HG03159 (cell line): ENCODE data around the gene ANAPC13.

ENCODE experiments used
- ATAC-seq: cut with Tn5 transposase; IDR thresholded peaks from one replicate; pipeline ENCODE4 v1.9.1; 2021; ENCODE audit warnings: mild to moderate bottlenecking, moderate library complexity; ENCODE audit not compliant: unreplicated experiment

The ANAPC13 gene

DNA sequence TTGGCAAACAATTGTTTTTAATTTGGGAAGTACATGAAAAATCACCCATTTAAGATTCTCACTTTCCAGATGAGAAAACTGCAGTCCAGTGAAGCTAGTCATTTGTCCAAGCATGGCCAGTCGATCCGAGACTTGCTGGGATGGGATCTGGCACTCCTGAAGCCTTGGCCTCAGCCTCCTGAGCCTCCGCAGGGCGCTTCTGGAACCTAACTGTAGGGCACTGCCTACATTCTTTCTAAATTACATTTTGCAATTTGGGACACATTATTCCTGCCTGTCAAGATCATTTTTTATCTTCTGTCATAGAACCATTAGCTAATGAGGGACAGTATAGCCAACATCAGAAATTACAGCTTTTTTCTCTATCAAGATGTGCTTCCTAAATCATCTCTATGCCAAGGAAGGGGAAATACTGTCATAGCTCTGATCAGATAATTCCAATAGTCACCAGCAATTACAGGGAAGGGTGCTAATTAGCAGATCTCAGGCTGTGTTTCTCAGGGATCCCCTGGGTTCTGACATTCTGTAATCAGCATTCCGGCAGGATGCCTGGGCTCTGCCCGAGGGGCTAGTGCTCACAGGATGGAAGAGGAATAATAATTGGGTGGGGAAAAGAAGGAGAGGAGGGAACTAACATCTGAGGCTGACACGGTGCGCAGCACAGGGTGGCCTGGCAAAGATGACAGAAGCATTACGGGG, 28.3 kb downstream of the ANAPC13 start:
- no peak for ATAC-seq

DNA sequence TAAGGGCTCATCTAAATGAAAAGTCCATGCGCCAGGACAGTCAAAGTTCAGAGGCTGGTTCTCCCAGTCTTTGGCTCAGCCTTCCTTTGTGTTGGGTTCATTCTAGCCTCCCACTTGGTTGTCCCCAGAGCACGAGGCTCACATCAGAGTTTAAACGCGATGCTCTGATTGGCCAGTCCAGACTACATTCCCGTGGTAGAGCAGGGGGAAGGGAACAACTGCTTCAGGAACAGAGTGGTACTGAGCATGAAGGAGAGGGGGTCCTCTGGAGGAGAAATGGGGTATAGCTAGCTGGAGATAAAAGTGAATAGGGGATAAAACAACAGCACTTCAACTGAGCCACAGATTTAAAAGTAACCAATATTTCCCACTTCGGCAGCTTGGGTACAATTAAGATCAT, 32.2 kb downstream of the ANAPC13 start:
- no peak for ATAC-seq

DNA sequence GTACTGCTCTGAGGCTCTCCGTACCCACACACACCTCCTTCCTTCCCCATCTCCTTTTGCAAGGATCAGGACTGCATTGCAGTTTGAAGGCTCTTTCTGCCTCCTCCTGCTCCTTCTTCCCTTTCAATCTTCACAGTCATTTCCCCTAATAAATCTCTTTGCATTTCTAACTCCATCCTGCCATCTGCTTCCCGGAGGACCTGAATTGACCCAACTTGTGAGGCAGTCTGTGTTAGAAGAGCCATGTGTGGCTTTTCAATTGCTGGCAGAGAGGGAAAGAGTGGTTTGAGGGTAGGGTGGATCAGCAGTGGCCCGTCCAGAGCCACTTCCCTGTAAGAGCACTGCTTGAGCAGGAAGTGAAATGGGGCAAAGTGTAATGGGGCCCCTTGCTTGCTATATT, 35.8 kb downstream of the ANAPC13 start:
- no peak for ATAC-seq

DNA sequence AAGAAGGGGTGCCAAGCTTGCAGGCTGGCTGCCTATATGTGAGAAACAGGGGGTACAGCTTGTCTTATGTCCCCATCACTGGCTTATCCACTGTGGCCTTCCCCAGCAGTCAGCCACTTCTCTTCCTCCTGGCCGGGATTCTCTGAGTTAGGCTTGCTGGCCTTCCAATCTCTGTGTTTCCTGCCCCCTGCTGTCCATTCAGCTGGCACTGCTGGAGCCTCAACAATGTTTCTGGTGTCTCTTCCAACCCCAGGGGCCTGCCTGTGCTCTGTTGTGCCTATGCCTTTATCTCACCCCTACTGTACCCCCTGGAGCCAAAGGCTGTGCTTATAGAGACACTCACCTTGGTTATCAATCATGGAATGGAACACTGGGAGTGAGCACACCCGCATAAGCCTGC, 36.5 kb downstream of the ANAPC13 start:
- no peak for ATAC-seq

DNA sequence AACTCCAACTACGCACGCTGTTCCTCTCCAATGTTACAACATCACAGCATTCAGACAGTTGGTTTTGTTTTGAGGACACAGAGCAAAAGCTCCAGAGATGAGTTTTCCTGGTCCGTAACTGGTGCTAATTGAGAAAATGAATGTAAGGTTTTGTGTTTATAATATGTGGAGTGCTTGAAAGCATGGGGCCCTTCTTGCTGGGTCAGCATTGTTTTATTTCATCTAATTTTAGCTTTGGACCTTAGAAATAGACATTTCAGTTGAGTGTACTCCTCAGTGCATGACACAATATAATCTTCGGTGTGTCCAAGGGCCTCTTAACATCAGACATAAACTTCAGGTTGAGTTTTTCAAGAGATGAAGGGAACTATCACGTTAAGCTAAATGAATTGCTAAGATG, 37.1 kb downstream of the ANAPC13 start:
- no peak for ATAC-seq

DNA sequence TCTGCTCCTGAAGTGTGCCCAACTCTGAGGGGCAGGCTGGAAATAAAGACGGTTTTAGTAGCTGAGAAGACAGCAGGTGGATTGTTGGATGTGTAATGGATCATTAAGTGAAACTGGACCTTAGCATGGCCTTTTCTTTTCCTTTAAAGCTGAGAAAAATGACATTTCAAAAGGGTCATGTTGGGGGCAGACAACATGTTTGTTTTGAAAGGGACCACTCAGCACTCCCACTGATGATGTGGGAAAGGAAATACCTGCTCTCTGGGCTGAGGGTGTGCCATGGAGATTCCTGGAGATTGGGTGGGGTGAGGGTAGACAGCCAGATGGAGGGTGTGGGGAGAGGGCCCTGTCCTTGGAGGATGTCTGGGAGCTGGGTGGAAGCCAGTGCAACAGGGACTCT, 38.4 kb downstream of the ANAPC13 start:
- ATAC-seq, result no peak

DNA sequence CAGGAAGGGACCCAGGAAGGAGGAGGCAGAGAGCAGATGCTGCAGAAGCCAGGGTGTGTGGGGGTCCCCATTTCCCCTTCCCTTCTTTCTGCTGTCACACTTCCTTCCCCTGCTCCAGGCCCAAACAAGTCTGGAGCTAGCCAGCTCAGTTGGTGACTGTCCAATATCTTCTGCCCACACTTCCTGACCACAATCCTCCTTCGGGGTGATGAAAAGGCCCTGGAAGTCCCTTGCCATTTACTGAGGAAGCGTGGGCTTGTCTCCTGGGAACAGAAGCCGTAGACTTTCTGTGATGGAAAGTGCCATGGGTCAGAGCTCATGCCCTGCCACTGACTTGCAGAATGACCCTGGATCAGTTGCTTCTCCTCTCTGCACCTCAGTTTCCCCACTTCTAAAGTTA, 39.0 kb downstream of the ANAPC13 start:
- ATAC-seq, result no peak

DNA sequence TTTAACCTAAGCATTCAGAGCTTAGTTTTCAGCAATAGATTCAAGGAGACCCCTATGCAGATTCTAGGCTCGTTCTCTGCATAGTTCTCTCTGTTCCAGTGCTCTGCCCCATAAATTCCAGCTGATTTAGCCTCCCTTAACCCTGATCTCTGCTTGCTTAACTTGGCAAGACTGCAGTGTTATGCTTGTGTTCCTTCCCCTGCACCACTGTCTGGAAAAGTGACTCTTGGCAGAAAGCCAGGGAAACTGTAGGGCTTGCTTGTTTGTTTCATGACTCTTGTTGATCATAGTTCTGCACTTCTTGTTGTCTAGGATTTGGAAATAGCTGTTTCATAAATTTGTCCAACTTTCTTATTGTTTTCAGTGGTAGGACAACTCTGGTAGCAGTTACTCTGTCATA, 40.1 kb downstream of the ANAPC13 start:
- ATAC-seq, result no peak

DNA sequence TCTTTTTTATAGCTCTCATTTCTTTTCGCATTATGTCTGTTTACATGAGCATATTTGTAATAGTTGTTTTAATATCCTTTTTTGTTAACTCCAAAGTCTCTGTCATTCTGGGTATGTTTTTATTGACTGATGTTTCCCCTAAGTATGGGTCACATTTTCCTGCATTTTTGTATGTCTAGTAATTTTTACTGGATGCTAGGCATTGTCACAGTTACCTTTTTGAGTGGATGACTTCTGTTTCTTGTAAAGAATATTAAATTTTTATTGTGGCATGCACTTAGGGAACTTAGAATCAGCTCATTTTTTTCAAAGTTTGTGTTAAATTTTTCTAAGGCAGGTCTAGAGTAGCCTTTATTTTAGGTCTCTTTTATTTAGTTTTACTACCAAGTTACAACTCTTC, 40.7 kb downstream of the ANAPC13 start:
- no peak for ATAC-seq

DNA sequence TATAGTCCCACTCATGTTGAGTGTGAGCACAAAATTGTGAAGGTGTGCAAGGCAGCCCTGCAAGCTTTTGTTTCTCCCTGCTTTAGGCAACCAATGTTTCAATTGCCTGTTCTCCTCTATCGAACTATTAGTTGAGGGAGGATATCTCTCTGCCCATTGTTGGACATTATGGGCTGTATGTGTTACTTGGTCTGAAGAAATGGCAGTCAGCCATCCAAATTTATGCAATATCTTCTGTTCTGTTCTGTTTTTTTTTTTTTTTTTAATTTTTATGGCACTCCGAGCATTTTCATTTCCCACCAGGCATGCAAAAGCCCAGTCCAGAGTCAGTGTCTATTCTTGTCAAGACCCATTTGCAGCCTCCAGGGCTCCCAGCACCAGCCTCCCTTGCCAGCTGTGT, 44.0 kb downstream of the ANAPC13 start:
- no peak for ATAC-seq

DNA sequence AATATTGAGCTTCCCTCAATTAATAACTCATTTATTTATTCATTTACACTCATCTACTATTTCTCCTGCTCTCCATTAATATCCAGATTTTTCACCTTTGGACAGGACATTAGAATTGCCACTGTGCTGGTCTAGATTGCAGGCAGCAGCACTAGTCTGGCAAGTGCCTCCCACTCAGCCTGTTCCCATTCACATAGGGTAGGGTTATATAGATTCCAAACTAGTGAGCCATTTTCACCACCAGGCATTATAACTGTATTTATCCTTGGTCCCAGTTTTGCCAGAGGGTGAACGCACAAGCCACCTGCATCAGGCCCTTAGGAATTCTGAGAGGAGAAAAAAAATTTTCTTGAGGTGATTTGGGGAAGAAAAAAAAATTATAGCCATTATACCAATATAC, 44.5 kb downstream of the ANAPC13 start:
- ATAC-seq, result no peak

DNA sequence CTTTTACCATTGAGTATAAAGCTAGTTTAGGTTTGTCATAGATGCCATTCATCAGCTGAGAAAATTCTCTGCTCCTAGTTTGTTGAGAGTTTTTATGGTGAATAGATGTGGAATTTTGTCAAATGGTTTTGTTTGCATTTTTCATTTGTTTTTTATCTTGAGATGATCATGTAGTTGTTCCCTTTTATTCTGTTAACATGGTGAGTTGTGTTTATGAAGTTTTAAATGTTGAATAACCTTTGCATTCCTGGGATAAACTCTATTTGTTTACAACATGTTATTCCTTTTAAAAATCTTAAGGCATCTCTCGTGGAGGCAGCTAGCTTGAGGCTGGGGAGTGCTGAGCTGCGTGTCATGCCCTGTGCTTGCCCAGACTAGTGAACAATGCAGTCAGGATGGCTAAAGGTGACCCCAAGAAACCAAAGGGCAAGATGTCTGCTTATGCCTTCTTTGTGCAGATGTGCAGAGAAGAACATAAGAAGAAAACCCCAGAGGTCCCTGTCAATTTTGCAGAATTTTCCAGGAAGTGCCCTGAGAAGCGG, 48.5 kb downstream of the ANAPC13 start:
- no peak for ATAC-seq

DNA sequence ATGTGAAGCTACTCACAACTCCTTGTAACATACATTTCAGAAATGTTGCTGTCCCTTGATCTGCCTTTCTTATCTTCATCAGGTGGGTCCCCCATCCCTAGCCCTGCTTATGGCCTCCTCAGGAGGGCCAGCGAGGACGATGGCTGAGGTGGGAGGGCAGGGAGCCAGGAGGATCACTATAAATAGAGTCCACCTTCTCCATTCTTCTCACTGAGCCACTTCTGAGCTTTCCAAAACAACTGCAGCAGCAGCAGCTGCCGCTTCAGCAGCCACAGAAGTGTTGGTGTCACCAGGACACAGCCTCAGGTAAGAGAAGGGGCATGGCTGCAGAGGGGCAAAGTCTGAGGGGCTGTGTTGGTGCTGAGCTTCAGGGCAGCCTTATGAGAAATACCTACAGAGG, 53.5 kb downstream of the ANAPC13 start:
- no peak for ATAC-seq

DNA sequence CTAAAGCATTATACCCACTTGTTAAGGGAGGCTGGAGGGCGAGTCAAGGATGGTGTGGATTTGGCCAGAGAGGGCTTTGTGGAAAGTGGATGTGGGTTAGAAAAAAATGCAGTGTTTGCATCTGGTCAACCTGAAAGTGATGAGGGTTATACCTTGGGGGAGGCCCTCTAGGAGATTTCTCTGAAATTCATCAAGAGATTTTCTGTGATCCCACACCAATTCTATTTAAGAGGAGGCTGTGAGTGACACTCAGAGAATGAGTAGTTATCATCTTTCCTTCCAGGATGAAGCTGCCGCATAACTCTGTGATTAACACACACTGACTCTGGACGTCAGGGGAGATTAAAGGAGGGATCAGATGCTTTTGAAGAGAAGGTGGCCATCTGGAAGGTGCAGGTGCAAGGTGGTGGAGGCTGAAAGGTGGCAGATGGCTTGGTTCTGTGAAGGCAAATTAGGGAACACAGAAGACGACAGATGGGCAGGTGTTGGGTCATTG, 54.8 kb downstream of the ANAPC13 start:
- no peak for ATAC-seq

DNA sequence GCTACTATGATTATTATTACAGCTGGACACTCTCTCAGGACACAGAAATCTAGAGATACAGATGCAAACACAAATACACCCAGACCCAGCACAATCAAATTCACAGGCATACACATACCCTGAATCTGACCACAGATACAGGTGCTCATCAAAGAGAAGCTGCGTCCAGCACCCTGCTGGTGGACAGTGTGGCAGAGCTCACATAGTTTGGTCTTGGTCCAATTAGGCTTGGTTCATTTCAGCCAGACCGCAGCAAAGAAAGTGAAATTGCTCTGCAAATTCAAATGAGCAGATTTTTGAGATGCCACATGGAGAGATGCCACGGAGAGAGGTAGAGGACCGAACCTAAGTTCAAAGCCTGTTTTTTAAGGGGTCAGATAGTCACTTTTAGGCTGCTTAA, 55.6 kb downstream of the ANAPC13 start:
- ATAC-seq, result no peak

DNA sequence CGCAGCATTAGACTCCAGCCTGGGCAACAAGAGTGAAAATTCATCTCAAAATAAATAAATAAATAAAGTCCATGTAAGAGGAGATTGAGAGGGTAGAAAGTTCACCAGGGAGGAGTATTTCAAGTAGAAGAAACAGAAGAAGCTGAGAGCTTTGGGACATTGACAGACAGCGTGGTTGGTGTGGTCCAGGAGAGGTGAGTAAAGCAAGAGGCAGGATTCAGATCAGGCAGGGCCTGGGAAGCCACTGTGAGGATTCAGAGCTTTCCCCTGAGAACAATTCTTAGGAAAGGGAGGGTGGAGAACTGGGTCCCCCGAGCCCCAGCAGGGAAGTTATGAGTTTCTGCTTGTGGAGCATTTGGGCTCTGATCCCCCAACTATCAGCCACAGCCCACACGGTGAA, 57.4 kb downstream of the ANAPC13 start:
- no peak for ATAC-seq
